Inferior parietal cortex (tissue), 1 donor: ENCODE data around the gene PPP1R13B.

ENCODE experiments used
- DNase-seq: peaks from one replicate; pipeline ENCODE4 v3.0.0-alpha.2; 2016; ENCODE audit errors: extremely low spot score

Gene PPP1R13B

DNA sequence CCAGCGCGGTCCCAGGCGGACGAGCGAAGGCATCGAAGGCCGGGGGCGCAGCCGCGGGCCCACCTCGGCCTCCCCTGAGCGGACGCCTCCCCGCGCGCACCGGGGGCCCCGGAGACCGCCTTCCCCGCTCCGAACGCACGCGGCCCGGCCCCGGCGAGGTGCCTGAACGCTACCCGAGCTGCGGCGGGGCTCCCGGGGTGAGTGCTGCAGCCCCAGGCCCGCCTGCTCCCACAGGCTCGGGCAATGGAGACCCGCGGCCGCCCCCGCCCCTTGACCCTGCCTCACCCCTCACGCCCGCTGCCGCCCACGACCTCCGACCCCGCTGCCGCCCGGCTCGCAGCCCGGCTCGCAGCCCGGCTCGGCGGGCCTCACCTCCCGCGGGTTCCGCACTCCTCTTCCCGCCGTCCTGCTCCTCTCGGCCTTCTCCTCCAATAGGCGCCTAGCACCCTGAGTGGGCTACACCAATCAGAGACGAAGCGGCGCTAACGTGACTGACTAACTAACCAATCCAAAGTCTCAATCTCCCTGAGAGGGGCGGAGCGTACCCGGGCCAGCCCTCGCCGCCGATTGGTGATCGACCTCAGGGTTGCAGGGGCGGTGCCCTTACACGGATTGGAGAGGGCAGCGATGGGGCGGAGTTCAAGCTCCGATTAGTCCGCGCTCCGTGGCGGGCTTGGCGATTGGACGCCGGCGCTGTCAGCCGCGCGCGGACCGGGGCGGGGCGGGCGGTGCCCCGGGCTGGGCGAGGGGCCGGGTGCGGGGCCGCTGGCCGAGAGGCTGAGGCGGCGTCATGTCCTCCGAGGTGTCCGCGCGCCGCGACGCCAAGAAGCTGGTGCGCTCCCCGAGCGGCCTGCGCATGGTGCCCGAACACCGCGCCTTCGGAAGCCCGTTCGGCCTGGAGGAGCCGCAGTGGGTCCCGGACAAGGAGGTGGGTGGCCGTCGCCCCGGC, 132.0 kb downstream of the PPP1R13B start, which contains the start of the genes XRCC3 and ZFYVE21:
Gene XRCC3, minus strand, starts transcription at position 400 of the 949 bp plus-strand sequence. CDS start 4,364 bp downstream, outside the sequence.
Gene ZFYVE21, plus strand, starts transcription at position 759 of the 949 bp plus-strand sequence. Its CDS starts 32 bp downstream, at position 791.
- peak; percentile 98 for DNase-seq

DNA sequence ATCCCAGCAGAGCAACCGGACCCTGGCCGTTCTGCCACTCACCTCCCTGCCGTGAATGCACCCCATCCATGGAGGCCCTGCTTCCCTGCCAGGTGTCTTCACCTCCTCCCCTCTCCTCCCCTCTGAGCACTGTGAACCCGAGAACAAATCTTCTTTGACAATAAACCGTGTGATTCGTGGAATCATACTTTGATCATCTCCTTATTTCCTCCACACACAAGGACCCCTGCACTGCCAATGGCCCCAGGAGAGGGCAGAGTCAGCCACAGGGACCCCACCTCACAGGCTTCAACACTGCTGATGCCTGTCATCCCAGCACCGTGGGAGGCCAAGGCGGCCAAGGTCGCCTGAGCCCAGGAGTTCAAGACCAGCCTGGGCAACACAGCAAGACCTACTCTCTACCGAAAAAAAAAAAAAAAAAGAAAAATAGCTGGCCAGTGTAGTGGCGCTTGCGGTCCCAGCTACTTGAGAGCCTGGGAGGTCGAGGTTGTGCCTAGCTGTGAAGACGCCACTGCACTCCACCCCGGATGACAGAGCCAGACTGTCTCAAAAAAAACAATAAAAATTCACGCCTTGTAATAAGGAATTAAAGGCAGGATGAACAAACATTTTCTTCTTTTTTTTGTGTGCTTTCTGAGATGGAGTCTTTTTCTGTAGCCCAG, 133.2 kb downstream of the PPP1R13B start:
- no peak for DNase-seq

DNA sequence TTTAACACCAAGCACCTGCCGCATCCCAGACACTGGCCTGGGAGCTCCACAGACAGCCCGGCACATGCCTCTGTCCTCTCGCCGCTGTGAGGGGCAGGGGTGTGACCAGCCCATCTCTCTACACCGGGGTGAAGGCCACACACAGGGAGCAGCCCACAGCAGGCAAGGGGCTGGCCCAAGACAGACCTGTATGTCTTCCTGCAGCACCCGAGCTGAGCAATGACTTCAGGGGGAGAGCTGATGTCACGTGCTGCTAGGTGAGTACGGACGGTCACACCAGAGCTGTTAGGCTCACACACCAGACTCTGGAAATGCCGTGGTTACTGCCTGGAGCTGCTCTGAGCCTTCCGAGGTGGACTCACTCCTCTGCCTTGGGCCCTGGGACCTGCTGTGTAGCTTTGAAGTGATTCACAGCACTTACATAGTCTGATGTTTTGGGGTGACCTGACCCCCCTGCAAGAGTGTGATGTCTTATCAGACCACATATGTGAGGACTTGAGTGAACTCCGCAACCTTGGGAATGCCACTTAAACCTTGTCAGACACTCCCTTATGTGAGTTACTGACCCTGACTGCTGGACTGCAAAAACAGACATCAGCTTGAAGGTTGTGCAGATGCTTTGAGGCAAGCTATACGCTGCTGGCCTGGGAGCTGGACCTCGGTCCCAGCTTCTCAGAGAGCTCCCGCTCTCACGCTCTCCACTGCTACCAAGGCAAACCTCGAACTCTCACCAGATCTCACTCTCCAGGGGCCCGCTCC, 133.9 kb downstream of the PPP1R13B start:
- no peak for DNase-seq

DNA sequence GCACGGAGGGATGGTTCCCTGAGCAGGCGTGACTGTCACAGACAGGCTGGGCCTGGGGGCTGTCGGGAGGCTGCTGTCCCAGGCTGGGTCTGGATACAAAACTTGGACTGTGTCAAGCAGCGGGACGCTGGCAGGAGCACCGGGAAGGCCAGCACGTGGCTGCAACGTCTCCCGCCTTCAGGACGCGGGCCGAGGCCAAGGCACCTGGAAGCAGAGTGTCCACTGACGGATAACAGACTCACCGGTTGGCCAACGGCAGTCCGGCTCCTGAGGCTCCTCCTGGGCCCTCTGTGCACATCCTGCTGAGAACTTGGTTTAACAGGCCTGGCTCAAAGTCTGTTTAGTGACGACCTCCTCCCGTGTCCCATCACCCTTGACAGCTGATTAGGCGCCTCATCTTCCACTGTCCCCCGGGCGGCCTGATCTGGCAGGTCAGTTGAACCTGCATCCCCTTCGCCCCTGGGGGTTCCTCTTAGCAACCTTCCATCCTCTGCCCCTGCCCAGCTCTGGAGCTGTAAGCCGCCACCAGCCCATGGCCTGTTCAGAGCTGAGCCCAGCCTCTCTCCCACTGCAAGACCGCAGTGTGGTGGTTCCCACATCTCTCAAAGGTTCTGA, 134.6 kb downstream of the PPP1R13B start:
- DNase-seq, result no peak

DNA sequence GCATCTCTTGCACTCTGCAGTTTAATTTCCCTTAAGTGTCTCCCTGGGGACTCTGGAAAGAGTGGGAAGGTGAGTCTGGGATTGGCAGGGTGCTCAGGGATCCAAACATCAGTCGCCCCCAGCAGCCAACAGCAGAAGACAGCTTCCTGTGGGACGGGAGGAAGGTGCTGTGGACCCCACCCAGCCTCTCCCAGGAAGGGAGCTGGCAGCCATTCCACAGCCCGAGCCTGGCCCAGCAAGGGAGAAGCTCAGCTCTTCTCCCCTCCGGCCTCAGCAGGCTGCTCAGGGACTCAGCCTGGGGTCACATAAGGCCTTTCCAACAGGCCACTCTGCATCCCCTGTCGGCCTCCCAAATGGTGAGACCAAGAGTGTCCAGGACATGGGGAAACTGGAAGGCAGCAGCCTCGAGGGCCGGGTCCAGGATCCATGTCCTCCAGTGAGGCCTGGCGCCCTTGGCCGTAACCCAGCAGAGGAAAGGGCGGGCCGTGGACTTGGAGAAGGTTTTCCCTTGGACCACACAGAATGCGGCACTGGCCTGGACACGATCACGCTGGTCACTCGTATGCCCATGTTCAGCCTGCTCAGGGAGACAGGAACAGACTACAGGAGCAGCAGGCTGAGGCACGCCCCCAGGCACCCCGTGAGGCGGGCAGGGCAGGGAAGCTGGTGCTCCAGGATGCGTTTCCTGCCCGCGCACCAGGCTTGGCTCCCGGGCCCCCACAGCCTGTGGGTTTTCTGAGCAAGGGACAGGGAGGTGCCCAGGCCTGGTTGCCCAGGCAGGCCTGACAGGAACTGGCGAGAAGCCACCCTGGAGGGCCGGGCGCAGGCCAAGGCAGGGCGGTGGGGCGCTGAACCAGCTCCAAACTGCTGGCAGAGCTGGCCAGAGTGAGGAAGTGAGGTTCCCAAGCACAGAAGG, 135.6 kb downstream of the PPP1R13B start:
- DNase-seq, result no peak

DNA sequence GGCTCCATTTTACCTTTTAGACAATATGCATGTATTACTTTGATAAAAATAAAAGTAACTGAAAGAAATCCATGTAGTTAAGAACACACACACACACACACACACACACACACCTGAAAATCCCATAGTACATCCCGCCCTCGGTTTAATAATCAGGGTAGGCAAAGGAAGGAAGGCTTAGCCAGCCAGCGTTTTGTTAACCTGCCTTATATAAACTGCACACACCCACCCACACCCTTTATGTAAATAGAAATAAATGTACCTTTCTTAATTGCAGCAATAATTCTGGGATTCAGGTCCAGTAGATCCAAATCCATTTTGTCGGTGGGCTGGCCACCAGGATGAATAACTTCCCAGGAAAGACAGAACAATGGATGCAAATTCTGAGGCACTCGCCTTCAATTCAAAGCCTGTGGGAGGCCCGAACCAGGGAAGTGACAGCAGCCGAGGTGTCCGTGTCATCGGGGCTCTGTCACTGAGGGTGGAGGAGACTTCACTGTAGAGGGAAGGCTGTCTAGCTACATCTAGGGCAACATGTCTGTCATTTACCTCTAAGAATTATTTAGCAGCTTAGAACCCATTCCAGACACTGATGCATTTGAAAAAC, 136.5 kb downstream of the PPP1R13B start:
- no peak for DNase-seq

DNA sequence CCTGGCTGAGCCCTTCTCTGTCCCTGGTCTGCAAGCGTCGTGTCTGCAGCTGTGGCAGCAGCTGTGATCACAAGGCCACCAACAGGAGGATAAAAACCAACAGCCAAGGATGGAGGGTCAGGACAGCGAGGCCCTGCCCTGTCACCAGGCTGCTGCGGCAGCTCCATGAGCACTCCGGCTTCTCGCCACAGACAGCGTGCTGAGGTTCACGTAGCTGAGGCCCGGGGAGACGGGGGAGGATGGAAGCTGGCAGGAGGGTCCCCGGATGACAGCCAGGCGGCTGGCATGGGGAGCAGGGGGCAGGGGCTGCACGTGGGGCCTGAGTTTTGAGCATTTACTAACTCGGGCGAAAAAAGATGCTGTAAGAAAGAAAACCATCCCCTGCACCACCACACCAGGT, 137.6 kb downstream of the PPP1R13B start:
- DNase-seq, result no peak

DNA sequence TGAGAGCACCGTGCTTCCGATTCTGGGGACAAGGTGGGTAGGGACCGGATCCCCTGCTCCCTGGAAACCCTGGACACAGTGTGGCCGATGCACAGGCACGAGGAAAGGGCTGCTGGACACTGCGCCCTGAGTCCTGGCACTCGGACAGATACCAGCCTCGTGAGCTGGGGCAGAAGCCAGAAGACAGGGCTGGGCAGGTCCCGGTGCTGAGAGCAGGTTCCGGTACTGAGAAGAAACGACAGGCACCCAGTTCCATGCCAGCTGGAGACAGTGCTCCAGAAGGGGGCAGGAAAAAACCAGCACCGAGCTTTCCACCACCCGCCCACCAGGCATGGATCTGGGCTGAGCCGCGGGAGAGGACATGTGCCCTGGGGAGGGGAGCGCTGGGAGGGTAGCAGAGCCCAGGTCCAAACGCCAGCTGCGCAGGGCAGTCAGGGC, 138.6 kb downstream of the PPP1R13B start:
- no peak for DNase-seq

DNA sequence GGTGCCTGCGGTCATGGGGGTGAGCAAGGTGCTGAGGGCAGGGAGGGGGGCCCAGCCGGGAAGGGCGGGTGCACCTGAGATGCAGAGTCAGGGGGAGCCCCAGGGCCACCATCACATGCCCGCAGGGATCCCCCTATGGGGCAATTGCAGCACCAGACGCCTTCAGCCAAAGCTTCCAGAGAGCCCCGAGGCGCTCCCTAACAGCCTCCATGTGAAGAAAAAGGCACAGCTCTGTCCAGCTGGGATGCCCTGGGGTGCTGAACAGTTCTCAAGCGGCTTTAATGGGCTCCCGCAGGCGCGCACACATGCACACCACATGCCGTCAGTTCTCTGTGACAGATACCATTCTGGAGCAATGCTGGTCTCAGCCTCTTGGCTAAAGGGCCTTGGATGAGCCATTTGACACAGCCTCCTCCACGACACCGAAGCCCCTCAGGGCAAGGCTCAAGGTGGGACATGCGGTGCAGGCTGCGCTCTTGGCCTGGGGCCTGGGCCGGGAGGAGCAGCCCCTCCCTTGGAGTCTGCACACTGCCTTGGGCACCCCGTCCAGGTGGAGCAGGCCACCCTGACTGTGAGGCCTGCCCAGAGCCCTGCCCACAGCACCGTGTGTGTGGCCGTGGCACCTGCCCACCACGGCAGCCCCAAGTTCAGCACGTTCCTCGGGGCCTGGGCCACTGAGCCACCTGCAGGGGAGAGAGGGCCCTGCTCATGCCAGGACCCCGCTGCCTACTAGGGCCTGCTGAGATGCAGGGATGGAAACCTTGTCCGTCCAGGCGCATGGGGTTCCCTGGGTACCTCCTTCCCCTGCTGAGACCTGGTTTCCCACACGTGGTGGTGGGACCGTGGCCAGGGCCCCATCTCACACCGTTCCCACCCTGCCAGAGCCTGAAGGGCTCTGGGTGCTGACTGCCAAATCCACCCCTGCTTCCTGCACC, 139.8 kb downstream of the PPP1R13B start:
- DNase-seq, result no peak

DNA sequence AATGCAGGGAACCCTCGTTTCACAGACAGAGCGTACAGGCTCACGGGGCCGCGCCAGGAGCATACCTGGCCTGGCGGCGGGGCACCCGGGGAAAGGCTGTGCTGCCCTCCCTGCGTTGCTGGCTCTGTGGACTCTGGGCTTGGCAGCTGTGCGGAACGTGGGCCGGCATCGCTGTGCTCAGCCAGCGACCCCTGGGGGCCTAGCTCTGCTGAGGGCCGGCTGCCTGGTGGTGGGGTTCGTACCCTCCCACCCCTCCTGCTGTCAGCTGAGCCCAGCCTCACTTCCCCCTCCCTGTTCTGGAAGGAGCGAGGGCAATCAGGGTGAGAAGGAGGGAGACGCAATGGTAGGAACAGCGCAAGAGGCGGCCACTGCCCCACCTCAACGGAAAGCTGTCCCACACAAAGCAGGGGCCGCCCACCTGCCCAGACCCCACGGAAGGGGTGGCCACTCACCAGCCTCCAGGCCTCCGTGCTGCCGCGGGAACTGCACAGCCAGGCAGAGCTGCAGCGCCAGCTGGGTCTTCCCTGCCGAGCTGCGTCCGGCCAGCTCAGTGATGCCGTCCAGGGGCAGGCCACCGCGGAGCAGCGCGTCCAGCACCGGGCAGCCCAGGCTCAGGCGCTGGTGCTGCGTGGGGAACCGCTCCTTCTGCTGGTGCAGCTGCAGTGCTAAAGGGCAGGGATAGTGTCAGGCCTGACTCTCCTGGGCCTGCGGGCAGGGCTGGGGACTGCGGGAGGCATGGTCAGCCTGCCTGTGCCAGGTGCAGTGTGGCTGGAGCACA, 140.6 kb downstream of the PPP1R13B start:
- DNase-seq, result no peak

DNA sequence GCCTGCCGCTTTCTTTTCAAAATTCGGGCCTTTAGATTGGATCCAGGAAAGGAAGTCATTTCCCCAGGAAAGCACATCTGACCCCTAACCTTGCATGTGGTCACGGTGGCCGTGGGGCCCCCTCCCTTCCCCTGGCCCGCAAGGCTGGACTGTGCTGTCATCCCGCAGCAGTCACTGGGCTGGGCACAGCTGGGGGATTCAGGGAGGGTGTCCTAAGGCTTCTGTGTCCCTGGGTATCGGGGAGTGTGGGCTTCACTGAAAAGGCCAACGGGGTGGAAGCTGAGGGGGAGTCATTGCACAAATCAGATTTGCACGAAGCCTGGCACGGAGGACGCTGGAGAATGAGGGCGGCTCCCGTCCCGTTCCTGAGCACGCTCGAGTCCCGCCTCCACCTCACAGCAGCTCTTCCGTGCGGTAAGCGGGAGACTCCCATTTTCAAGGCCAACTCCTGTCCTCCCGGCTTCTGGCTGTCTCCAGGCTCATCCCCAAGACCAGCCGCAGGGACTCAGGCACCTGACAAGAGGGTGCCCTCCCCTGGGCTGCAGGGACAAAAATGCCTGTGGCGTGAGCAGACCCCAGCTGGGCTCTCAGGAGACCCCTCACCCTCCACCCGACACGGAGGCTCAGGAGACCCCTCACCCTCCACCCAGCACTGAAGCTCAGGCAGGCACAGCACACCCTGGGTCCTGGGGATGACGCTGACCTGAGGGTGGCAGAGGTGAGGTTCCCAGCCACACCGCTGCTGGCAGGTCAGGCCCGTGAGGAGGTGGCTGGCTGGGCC, 141.7 kb downstream of the PPP1R13B start:
- DNase-seq, result no peak

DNA sequence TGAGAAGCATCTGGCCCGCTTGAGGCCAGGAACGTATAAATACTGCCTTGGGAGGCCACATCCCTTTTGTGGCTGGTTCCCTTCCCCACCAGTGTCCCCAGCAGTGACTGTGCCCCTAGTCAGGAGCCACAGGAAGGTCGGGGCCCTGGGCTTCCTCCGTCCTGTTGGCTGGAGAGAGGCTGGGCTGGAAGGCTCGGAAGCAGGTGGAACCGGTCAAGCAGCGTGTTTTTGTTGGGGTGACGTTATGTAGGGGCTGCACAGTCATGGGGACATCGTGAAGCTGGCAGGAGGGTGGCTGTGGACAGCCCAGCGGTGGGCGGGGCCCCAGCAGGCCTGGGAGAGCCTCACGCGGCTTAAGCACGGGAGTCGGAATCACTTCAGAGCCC, 142.3 kb downstream of the PPP1R13B start:
- DNase-seq, result no peak

DNA sequence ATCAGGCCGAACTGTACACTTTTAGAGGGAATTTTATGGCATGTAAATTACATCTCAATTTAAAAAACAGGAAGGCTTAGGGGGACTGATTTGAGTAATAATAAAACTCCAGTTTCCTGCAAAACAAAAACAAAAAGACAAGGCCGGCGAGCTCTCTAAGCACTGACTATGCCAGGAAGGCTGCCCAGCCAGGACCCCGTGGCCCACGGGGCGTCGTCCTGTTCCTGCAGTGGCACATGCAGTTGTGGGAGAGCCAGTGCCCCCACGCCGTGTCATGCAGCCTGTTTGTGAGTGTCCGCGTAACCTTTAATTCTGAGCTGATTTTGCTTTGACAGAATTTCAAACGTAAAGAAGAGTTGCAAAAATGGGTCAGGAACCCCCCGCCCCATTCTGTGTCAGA, 142.7 kb downstream of the PPP1R13B start:
- DNase-seq, result no peak

DNA sequence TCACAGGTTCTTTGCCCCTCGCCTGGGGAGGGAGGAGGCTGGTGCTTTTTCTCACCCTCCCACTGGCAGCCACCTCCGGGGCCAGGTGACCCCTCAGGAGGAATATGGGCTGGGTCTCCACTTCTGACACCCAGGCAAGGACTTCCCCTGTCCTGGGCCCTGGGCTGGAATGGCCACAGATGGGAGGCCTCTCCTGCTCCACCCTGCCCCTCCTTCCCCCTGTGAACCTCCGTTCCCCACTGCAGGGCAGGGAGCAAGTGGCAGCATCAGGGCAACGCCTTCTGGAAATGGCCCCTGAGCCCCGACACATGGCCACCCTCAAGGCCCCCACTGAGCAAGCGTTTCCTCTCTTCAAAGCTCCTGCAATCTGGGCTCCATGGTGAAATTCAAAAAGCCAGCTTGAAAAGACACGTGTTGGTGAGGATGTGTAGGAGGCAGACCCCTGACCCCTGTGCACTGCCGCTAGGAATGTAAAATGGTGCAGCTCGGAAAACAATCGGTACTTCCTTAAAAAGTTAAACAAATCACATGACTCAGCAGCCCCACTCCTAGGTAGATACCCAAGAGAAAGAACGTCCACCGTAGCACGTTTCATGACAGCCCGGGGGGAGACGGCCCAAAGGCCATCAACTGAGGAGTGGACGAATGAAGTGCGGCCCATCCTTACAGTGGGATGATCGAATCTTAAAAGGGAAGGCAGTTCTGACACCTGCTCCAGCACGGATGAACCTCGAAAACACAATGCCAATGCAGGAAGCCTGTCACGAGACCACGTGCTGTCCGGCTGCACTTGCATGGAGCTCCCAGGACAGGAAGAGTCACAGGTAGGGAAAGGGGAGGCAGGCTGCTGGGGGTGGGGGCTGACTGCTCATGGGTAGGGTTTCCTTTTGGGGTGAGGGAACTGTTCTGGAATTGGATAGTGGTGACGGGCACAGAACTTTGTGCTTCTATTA, 143.7 kb downstream of the PPP1R13B start:
- DNase-seq, result no peak

DNA sequence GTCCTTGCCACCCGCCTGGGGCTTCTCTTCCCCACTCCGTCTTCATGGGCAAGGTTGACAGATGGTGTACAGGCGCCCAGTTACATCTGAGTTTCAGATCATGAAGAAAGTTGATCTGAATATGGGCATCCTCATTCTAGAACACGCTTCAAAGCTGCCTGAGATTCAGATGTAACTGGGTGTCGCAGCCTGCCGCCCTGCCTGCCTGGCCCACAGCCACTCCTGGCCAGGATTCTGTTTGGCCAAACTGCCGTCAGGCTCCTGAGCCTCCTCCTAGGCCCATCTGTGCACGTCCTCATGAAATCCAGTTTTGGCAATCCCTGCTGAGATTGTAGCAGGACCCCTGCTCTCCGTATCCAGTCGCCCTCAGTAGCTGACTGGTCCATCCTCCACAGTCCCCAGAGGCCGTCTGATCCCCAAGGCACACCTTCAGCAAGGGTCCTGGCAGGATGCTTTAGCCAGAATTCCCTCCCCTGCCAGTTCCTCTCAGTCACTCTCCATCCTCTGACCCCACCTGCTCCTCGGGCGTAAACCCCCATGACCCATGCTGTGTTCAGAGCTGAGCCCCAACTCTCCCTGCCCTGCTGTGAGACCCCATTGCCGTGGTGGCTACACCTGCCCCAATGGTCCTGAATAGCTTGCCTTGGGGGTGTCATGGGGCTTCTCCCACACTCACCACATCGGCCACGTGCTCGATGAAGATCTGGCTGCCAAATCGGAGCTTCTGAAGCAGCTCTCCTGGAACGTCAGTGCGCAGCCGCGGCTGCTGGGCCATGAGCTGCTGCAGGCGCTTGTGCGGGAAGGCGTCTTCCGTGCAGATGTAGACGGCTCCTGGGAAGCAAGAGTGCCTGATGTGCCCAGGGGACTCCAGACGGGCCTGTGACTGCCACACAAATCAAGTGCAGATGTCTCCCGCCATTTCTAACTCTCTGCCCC, 144.6 kb downstream of the PPP1R13B start:
- no peak for DNase-seq
